ENCODE data around the gene FBXL7. TPM values are rescaled to one million over a fixed set of nuclear protein-coding genes. Genes with fewer than 3 reads are reported as not detected.

FBXL7 gene
- total and polyA plus RNA-seq, 10 donors = 1.1 to 12.9 (median 8.3) TPM

DNA sequence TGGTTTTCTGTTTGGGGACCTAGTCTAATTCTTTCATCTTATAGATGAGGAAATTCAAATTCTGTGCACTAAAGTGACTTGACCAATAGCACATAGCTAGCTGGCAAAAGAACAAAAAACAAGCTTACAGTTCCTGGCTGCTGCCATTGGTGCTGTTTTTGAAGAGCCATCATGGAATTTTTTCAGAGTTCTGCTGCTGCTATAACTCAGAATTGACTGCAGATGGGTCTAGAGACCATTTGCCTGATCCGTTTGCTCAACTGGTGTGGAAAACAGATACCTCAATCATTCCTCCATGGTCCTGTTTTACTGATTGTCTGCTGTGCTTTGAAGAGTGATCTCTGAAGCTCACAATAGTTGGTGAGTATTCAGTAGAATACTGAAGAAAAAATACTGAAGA is 15.2 kb downstream of the FBXL7 start:
- Histone ChIP-seq H3K36me3 (no peaks in the 10 kb centered on the region), H3K27me3 (replicated peaks in 1 of 7) (no peaks in the 10 kb centered on the region), H3K4me3 (no peak overlapping the region), H3K9me3 (peaks cover 0 to 17% (median 0%) of the 10 kb centered on the region in 8 donors), H3K4me1 (no peaks in the 10 kb centered on the region), H3K27ac (no peak overlapping the region)
- DNase-seq = no peak
- intact Hi-C loops (cut with DNase I; ENCODE audit: low total_unique reads) = no loop called here
- no peak for TF ChIP-seq POLR2AphosphoS5 (IDR thresholded peaks at IDR 0.05)
- no peak for TF ChIP-seq CTCF (IDR thresholded peaks at IDR 0.05 in 8 of 11, conservative IDR thresholded peaks at IDR 0.05 in 3 of 11)
- no peak for TF ChIP-seq POLR2A (IDR thresholded peaks at IDR 0.05)
- 81 to 89% (median 85%) methylated on average over 1 of the region's 1 CpG for WGBS, 5 donors

GRCh38 chr5:15516486-15516885 is 16.5 kb downstream of the FBXL7 start:
- Histone ChIP-seq H3K4me1 (no peaks in the 10 kb centered on the region), H3K36me3 (no peaks in the 10 kb centered on the region), H3K27ac (no peak overlapping the region), H3K9me3 (peaks cover 0 to 17% (median 0%) of the 10 kb centered on the region in 8 donors), H3K4me3 (no peak overlapping the region), H3K27me3 (replicated peaks in 1 of 7) (no peaks in the 10 kb centered on the region)
- DNase-seq = no peak
- intact Hi-C loops (cut with DNase I; ENCODE audit: low total_unique reads) = no loop called here
- 63 to 73% (median 70%) methylated on average over 12 of the region's 12 CpGs for WGBS, 5 donors
- no peak for TF ChIP-seq CTCF (IDR thresholded peaks at IDR 0.05 in 8 of 11, conservative IDR thresholded peaks at IDR 0.05 in 3 of 11)

DNA sequence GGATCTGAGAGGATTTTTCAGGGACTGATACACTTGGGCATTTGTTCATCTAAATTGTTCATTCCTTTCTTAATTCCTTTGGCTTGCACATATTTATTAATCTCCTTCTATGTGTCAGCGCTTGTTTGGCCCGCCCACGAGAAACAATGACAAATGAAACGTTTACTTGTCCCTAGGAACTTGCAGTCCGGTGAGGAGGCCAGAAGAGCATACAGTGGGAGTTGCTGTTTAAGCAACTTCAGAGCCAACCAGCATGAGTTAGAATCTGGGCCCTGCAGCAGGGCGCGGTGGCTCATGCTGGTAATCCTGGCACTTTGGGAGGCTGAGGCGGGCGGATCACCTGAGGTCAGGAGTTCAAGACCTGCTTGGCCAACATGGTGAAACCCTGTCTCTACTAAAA is 18.8 kb downstream of the FBXL7 start:
- no peaks in the 10 kb centered on the region for H3K36me3 ChIP-seq

DNA sequence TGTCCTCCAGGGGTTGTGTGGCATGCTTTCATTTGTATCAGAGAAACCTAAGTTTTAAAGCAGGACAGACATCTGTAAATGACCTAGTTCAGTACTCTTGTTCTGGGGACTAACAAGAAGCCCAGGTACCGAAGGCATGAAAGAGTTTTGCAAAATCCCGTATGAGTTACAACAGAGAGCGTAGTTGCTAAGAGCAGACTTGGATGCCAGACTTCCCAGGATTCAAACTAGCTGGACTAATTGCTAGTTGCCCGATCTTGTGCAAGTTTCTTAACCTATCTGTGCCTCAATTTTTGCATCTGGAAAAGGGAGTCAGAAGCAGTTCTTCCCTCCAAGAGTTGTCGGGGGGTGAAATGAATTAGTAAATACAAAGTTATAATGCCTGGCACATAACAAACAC is 20.9 kb downstream of the FBXL7 start:
- Histone ChIP-seq H3K27me3 (replicated peaks in 1 of 7) (no peaks in the 10 kb centered on the region), H3K27ac (no peak overlapping the region), H3K4me3 (no peak overlapping the region), H3K9me3 (peaks cover 0 to 17% (median 0%) of the 10 kb centered on the region in 8 donors), H3K4me1 (no peaks in the 10 kb centered on the region), H3K36me3 (no peaks in the 10 kb centered on the region)
- DNase-seq = no peak
- TF ChIP-seq POLR2AphosphoS5 (IDR thresholded peaks at IDR 0.05) (no peak), CTCF (IDR thresholded peaks at IDR 0.05 in 8 of 11, conservative IDR thresholded peaks at IDR 0.05 in 3 of 11) (no peak), POLR2A (IDR thresholded peaks at IDR 0.05) (no peak)
- intact Hi-C loops (cut with DNase I; ENCODE audit: low total_unique reads) = no loop called here
- WGBS, 5 donors = 86 to 94% (median 91%) methylated on average over 5 of the region's 5 CpGs

More for the DNA sequence above, 18.8 kb downstream of the FBXL7 start:
- no peaks in the 10 kb centered on the region for H3K27me3 ChIP-seq (replicated peaks in 1 of 7)
- DNase-seq = no peak
- H3K4me3 ChIP-seq = no peak overlapping the region
- no peaks in the 10 kb centered on the region for H3K4me1 ChIP-seq
- 89 to 95% (median 92%) methylated on average over 9 of the region's 9 CpGs for WGBS, 5 donors
- intact Hi-C loops (cut with DNase I; ENCODE audit: low total_unique reads) = no loop called here
- TF ChIP-seq POLR2A (IDR thresholded peaks at IDR 0.05) (no peak), POLR2AphosphoS5 (IDR thresholded peaks at IDR 0.05) (no peak), CTCF (IDR thresholded peaks at IDR 0.05 in 8 of 11, conservative IDR thresholded peaks at IDR 0.05 in 3 of 11) (no peak)
- no peak overlapping the region for H3K27ac ChIP-seq
- H3K9me3 ChIP-seq = peaks cover 0 to 17% (median 0%) of the 10 kb centered on the region in 8 donors

Data from spleen (tissue), 11 donors.